ENCODE data around the gene SULT2B1.

Gene SULT2B1

GRCh38 chr19:48639483-48640375 is 87.8 kb downstream of the SULT2B1 start:
- DNase-seq (ENCODE audit: low read depth) = no peak
- TF ChIP-seq, protein P1, sequence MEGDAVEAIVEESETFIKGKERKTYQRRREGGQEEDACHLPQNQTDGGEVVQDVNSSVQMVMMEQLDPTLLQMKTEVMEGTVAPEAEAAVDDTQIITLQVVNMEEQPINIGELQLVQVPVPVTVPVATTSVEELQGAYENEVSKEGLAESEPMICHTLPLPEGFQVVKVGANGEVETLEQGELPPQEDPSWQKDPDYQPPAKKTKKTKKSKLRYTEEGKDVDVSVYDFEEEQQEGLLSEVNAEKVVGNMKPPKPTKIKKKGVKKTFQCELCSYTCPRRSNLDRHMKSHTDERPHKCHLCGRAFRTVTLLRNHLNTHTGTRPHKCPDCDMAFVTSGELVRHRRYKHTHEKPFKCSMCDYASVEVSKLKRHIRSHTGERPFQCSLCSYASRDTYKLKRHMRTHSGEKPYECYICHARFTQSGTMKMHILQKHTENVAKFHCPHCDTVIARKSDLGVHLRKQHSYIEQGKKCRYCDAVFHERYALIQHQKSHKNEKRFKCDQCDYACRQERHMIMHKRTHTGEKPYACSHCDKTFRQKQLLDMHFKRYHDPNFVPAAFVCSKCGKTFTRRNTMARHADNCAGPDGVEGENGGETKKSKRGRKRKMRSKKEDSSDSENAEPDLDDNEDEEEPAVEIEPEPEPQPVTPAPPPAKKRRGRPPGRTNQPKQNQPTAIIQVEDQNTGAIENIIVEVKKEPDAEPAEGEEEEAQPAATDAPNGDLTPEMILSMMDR (IDR thresholded peaks at IDR 0.05; ENCODE audit: low read length, missing control alignments) = no peak
- H3K4me3 ChIP-seq (replicated peaks; ENCODE audit: low read depth, low read length) = no peak overlapping the region

GRCh38 chr19:48641850-48642249 is 89.9 kb downstream of the SULT2B1 start:
- DNase-seq (ENCODE audit: low read depth) = no peak
- TF ChIP-seq, protein P1 (IDR thresholded peaks at IDR 0.05; ENCODE audit: low read length, missing control alignments) = no peak

DNA sequence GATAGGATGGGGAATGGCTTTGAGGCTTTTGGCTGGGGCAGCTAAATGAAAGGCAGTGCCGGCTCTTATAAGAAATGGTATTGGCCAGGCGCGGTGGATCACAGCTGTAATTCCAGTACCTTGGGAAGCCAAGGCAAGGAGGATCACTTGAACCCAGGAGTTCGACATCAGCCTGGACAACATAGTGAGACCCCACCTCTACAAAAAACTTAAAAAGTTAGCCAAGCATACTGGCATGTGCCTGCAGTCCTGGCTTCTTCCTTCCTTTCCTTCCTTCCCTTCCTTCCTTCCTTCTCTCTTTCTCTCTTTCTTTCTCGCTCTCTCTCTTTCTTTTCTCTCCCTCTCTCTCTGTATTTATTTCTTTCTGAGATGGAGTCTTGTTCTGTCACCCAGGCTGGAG is 90.9 kb downstream of the SULT2B1 start:
- TF ChIP-seq, protein P1 (IDR thresholded peaks at IDR 0.05; ENCODE audit: low read length, missing control alignments) = no peak
- no peak overlapping the region for H3K4me3 ChIP-seq (replicated peaks; ENCODE audit: low read depth, low read length)
- no peak for DNase-seq (ENCODE audit: low read depth)

More at GRCh38 chr19:48641850-48642249, 89.9 kb downstream of the SULT2B1 start:
- H3K4me3 ChIP-seq (replicated peaks; ENCODE audit: low read depth, low read length) = no peak overlapping the region

GRCh38 chr19:48644355-48644754 is 92.4 kb downstream of the SULT2B1 start:
- no peak for DNase-seq (ENCODE audit: low read depth)
- TF ChIP-seq, protein P1 (IDR thresholded peaks at IDR 0.05; ENCODE audit: low read length, missing control alignments) = no peak
- peak overlapping the region; percentile 60 for H3K4me3 ChIP-seq (replicated peaks; ENCODE audit: low read depth, low read length)

GRCh38 chr19:48644839-48645619 is 93.1 kb downstream of the SULT2B1 start:
- peak; percentile 82 for DNase-seq (ENCODE audit: low read depth)
- TF ChIP-seq, protein P1 (IDR thresholded peaks at IDR 0.05; ENCODE audit: low read length, missing control alignments) = no peak

GRCh38 chr19:48645620-48646000 is 93.6 kb downstream of the SULT2B1 start:
- peak overlapping the region; percentile 60 for H3K4me3 ChIP-seq (replicated peaks; ENCODE audit: low read depth, low read length)
- DNase-seq (ENCODE audit: low read depth) = no peak
- TF ChIP-seq, protein P1 (IDR thresholded peaks at IDR 0.05; ENCODE audit: low read length, missing control alignments) = no peak

More at GRCh38 chr19:48644839-48645619, 93.1 kb downstream of the SULT2B1 start:
- peak overlapping the region; percentile 60 for H3K4me3 ChIP-seq (replicated peaks; ENCODE audit: low read depth, low read length)

All from fibroblast of pulmonary artery (primary cell).